H9 (cell line): Measurements from ENCODE around the gene PPP2R2B. TPM values are rescaled to one million over a fixed set of nuclear protein-coding genes. Genes with fewer than 3 reads are reported as not detected.

Experiments
- DNase-seq: peaks from one replicate; pipeline ENCODE4 v3.0.0-alpha.2; 2017
- H2AFZ ChIP-seq: one replicate; pipeline ENCODE4 v1.6.1; 2013; ENCODE audit warnings: mild to moderate bottlenecking, low read length, control low read depth, moderate library complexity
- H2AK5ac ChIP-seq: 2 replicates; pipeline ENCODE4 v1.6.1; 2013; ENCODE audit warnings: low read length, control low read depth, mixed read lengths; ENCODE audit not compliant: insufficient read length
- H2BK120ac ChIP-seq: one replicate; pipeline ENCODE4 v1.6.1; 2013; ENCODE audit warnings: low read depth, mild to moderate bottlenecking, low read length, control low read depth, inconsistent platforms; ENCODE audit not compliant: poor library complexity, severe bottlenecking
- H2BK12ac ChIP-seq: 2 replicates; pipeline ENCODE4 v1.6.1; 2013; ENCODE audit warnings: low read length, control low read depth, mixed read lengths, low read depth; ENCODE audit not compliant: insufficient read length
- H2BK15ac ChIP-seq: 2 replicates; pipeline ENCODE4 v1.6.1; 2013; ENCODE audit warnings: low read depth, low read length, control low read depth
- H2BK20ac ChIP-seq: one replicate; pipeline ENCODE4 v1.6.1; 2013; ENCODE audit warnings: low read depth, mild to moderate bottlenecking, low read length, control low read depth, inconsistent platforms; ENCODE audit not compliant: poor library complexity, severe bottlenecking
- H2BK5ac ChIP-seq: 2 replicates; pipeline ENCODE4 v1.6.1; 2013; ENCODE audit warnings: low read length, control low read depth, mixed read lengths; ENCODE audit not compliant: insufficient read length
- H3K14ac ChIP-seq: 2 replicates; pipeline ENCODE4 v1.6.1; 2013; ENCODE audit warnings: low read length, control low read depth; ENCODE audit not compliant: insufficient read depth
- H3K18ac ChIP-seq: 2 replicates; pipeline ENCODE4 v1.6.1; 2013; ENCODE audit warnings: low read depth, mild to moderate bottlenecking, mixed read lengths, low read length, control low read depth; ENCODE audit not compliant: insufficient read length
- H3K23ac ChIP-seq: 2 replicates; pipeline ENCODE4 v1.6.1; 2013; ENCODE audit warnings: low read length, control low read depth, mixed read lengths, low read depth; ENCODE audit not compliant: insufficient read length
- H3K23me2 ChIP-seq: 2 replicates; pipeline ENCODE4 v1.6.1; 2013; ENCODE audit warnings: low read depth, mild to moderate bottlenecking, mixed read lengths, low read length, control low read depth; ENCODE audit not compliant: insufficient read length, poor library complexity, severe bottlenecking
- H3K27ac ChIP-seq: 2 replicates; pipeline ENCODE4 v1.5.1; 2013; ENCODE audit warnings: low read length, control low read depth, mixed read lengths, low read depth; ENCODE audit not compliant: insufficient read length
- H3K27me3 ChIP-seq: 2 replicates; pipeline ENCODE4 v1.6.1; 2013; ENCODE audit warnings: low read length, control low read depth, inconsistent platforms; ENCODE audit not compliant: insufficient read depth
- H3K4ac ChIP-seq: 2 replicates; pipeline ENCODE4 v1.6.1; 2013; ENCODE audit warnings: low read depth, mild to moderate bottlenecking, control low read depth, inconsistent platforms, low read length, moderate library complexity
- H3K4me1 ChIP-seq: 2 replicates; pipeline ENCODE4 v1.6.1; 2013; ENCODE audit warnings: low read length, control low read depth, inconsistent platforms; ENCODE audit not compliant: insufficient read depth
- H3K4me2 ChIP-seq: 2 replicates; pipeline ENCODE4 v1.6.1; 2013; ENCODE audit warnings: low read length, control low read depth, mixed read lengths; ENCODE audit not compliant: insufficient read length, insufficient read depth
- H3K56ac ChIP-seq: 2 replicates; pipeline ENCODE4 v1.6.1; 2013; ENCODE audit warnings: low read depth, mild to moderate bottlenecking, mixed read lengths, low read length, control low read depth; ENCODE audit not compliant: insufficient read length
- H3K79me1 ChIP-seq: 2 replicates; pipeline ENCODE4 v1.6.1; 2013; ENCODE audit warnings: low read depth, mild to moderate bottlenecking, moderate library complexity, low read length, control low read depth, inconsistent platforms; ENCODE audit not compliant: insufficient read depth, poor library complexity, severe bottlenecking
- H3K79me2 ChIP-seq: 2 replicates; pipeline ENCODE4 v1.6.1; 2013; ENCODE audit warnings: low read length, control low read depth, inconsistent platforms; ENCODE audit not compliant: insufficient read depth
- H3K9ac ChIP-seq: 2 replicates; pipeline ENCODE4 v1.6.1; 2013; ENCODE audit warnings: low read length, control low read depth, mixed read lengths; ENCODE audit not compliant: insufficient read length; ENCODE audit errors: extremely low read depth
- H3K9me3 ChIP-seq: one replicate; pipeline ENCODE4 v1.6.1; 2013; ENCODE audit warnings: low read depth, low read length, inconsistent platforms; ENCODE audit not compliant: control insufficient read depth
- H3T11ph ChIP-seq: one replicate; pipeline ENCODE4 v1.6.1; 2013; ENCODE audit warnings: mild to moderate bottlenecking, low read length, control low read depth, inconsistent platforms
- H4K20me1 ChIP-seq: one replicate; pipeline ENCODE4 v1.6.1; 2013; ENCODE audit not compliant: control insufficient read depth, insufficient read length, insufficient read depth
- H4K5ac ChIP-seq: 2 replicates; pipeline ENCODE4 v1.6.1; 2013; ENCODE audit warnings: low read depth, mild to moderate bottlenecking, mixed read lengths, low read length, control low read depth; ENCODE audit not compliant: insufficient read length
- H4K8ac ChIP-seq: replicated peaks from 2 replicates; pipeline ENCODE4 v1.6.1; 2013; ENCODE audit warnings: low read length, control low read depth, mixed read lengths, low read depth; ENCODE audit not compliant: insufficient read length
- H4K91ac ChIP-seq: 2 replicates; pipeline ENCODE4 v1.6.1; 2013; ENCODE audit warnings: low read depth, mild to moderate bottlenecking, moderate library complexity, mixed read lengths, low read length, control low read depth; ENCODE audit not compliant: insufficient read length
- H3K27ac Mint-ChIP-seq, 3 experiments: 2 replicates in 2 of 3; 3 replicates in 1 of 3; pipeline ENCODE4 v1.8.0; 2020 to 2021; ENCODE audit warnings: mixed read lengths in 3 of 3, mild to moderate bottlenecking in 1 of 3, moderate library complexity in 1 of 3
- H3K27me3 Mint-ChIP-seq: 2 replicates; pipeline ENCODE4 v1.8.0; 2021; ENCODE audit warnings: low read depth, mild to moderate bottlenecking, moderate library complexity, mixed read lengths
- H3K36me3 Mint-ChIP-seq, 3 experiments: 2 replicates in 2 of 3; 3 replicates in 1 of 3; pipeline ENCODE4 v1.8.0; 2020 to 2021; ENCODE audit warnings: low read depth in 3 of 3, mixed read lengths in 3 of 3; ENCODE audit not compliant: insufficient read depth in 1 of 3
- H3K4me1 Mint-ChIP-seq, 2 experiments: 2 replicates each; pipeline ENCODE4 v1.8.0; 2020; ENCODE audit warnings: mixed read lengths in 2 of 2
- H3K4me3 Mint-ChIP-seq, 2 experiments: 2 replicates in 1 of 2; 3 replicates in 1 of 2; pipeline ENCODE4 v1.8.0; 2020 to 2021; ENCODE audit warnings: mild to moderate bottlenecking in 2 of 2, mixed read lengths in 2 of 2, moderate library complexity in 1 of 2
- H3K9me3 Mint-ChIP-seq, 2 experiments: 2 replicates in 1 of 2; 3 replicates in 1 of 2; pipeline ENCODE4 v1.8.0; 2020; ENCODE audit warnings: mild to moderate bottlenecking in 2 of 2, mixed read lengths in 2 of 2, moderate library complexity in 1 of 2
- CTCF ChIP-seq: fragments of 200-600 bp; sonication (generic); conservative IDR thresholded peaks from 3 replicates; pipeline ENCODE4 v1.8.0; 2021; ENCODE audit warnings: antibody characterized with exemption, mild to moderate bottlenecking
- WGBS: extraction: QIAGEN DNeasy Blood & Tissue Kit; methylation state at CpG from one replicate; pipeline ENCODE4 v1.1.7; 2013; ENCODE audit warnings: missing lambda C conversion rate, low lambda C conversion rate, mixed read lengths; ENCODE audit not compliant: insufficient read length; ENCODE audit errors: extremely low coverage; 5-methylcytosine and 5-hydroxymethylcytosine counted together
- total RNA-seq: library from RNA; stranded (reverse); gene quantifications from 2 replicates; pipeline ENCODE4 v1.2.1, GENCODE V29; 2021

Gene PPP2R2B
- total RNA-seq, 1 experiment from 2014 or later, result 14.3 TPM

- Histone ChIP-seq H3K9ac (no peak overlapping the region), H3T11ph (no peak overlapping the region), H4K8ac (no peak overlapping the region), H4K91ac (no peak overlapping the region), H3K14ac (no peak overlapping the region), H3K79me2 (no peaks in the 10 kb centered on the region), H2BK15ac (no peak overlapping the region), H3K4me1 (peaks cover 2% of the 10 kb centered on the region; the same call in 1 of the 2 replicates), H3K18ac (no peak overlapping the region), H3K23me2 (no peaks in the 10 kb centered on the region), H3K56ac (no peak overlapping the region), H2BK12ac (no peak overlapping the region), H3K27ac (no peak overlapping the region), H2AFZ (no peak overlapping the region), H3K4ac (no peak overlapping the region), H3K23ac (no peak overlapping the region), H2BK120ac (no peak overlapping the region), H4K20me1 (no peaks in the 10 kb centered on the region), H3K27me3 (no peaks in the 10 kb centered on the region), H3K4me2 (no peak overlapping the region), H2BK20ac (no peak overlapping the region), H2AK5ac (no peak overlapping the region), H2BK5ac (no peak overlapping the region), H3K9me3 (no peaks in the 10 kb centered on the region), H4K5ac (no peak overlapping the region), H3K79me1 (no peaks in the 10 kb centered on the region)
- Mint-ChIP-seq H3K9me3 (no peaks in the 10 kb centered on the region), H3K27ac (no peak overlapping the region), H3K4me1 (peaks cover 15 to 20% of the 10 kb centered on the region in 2 experiments), H3K27me3 (no peaks in the 10 kb centered on the region), H3K4me3 (no peak overlapping the region), H3K36me3 (peaks cover 4 to 9% (median 7%) of the 10 kb centered on the region in 3 experiments; a peak in 6 of 7 replicates)
- WGBS, result no CpG with 5 or more reads among the region's 4 CpGs
- no peak for TF ChIP-seq CTCF
- no peak for DNase-seq
Measured at GRCh38 chr5:146704949-146705665, 173.4 kb downstream of the PPP2R2B start.
